ENCODE measurements around the gene HELLS.
"Not testable (repeated sequence)": the region's sequence is repeated elsewhere in the genome, so short reads cannot be mapped to it uniquely, and the experiment has no call there.

HELLS gene

DNA sequence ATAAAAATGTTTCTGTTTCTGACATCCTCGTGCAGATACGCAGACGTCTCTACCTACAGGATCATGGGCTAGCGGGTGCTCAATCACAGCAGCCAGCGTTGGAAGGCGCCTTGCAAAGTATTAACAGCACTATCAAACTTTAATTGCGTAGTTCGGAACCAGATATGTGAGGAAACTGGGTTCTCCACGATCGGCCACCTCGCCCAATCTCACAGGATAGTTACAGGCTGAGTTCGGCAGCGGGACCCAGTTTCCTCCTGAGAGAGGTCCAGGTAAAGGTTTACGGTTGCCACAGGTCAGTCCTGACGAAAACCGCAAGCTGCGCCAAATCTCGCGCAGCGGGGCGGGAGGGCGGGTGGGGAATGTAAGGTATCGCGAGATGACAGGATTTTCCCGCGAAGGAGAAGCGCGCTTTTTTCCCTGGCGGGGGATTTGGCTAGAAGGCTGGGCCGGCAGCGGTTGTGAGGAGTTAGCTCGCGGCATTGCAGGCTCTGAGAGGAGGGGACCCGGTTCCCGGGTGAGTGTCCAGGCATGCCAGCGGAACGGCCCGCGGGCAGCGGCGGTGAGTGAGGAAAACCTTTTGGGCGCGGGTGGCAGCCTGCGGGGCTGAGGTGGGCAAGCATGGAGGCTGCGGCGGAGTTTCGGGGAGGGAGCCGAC lies at the start of gene HELLS:
HELLS (plus strand) TSS at position 398 of the 658 bp plus-strand sequence; CDS start at position 532, 134 bp downstream.
- Mint-ChIP-seq H3K4me3 (peak within 1 kb of the TSS; percentile 98), H3K27me3 (no peaks in the 10 kb centered on the region), H3K4me1 (ENCODE audit: low read depth) (peaks cover 24% of the 10 kb centered on the region), H3K9me3 (ENCODE audit: low read depth) (no peaks in the 10 kb centered on the region), H3K27ac (peak within 1 kb of the TSS; percentile 99), H3K36me3 (peaks cover 5% of the 10 kb centered on the region)

DNA sequence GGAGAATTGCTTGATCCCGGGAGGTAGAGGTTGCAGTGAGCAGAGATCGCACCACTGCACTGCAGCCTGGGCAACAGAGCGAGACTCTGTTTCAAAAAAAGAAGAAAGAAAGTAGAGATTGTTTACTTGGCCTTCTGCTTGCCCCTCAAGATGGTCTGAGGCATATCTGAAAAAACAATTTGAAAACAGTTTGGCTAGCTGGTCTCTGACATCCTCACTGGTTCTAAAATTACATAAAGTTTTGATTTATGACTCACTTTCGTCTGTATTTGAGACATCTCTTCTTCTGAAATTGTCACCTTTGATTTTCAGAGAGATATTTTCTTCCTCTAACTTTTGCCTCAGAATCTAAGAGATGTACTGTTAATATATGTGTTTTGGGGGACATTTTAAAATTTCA lies 49.6 kb upstream of the HELLS start:
- Mint-ChIP-seq H3K4me1 (ENCODE audit: low read depth) (no peaks in the 10 kb centered on the region), H3K36me3 (no peaks in the 10 kb centered on the region), H3K9me3 (ENCODE audit: low read depth) (no peaks in the 10 kb centered on the region), H3K27me3 (no peaks in the 10 kb centered on the region), H3K27ac (no peak overlapping the region), H3K4me3 (no peak overlapping the region)

DNA sequence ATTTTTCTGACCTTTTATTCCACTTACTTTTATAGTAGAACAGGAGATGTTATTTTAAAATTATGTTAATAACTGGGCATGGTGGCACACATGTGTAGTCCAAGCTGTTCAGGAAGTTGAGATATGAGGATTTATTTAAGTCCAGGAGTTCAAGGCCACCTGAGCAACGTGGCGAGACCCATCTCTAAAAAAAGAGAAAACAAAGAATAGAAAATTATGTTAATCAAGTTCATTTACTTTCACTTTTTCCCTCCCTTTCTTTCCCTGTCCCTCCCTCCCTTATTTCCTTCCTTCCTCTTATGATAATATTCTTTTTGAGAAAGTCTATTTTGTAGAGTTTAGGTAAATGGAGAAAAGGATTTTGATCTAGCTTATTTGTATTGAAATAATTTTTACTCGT lies 48.9 kb upstream of the HELLS start:
- Mint-ChIP-seq H3K9me3 (ENCODE audit: low read depth) (no peaks in the 10 kb centered on the region), H3K27me3 (no peaks in the 10 kb centered on the region), H3K27ac (no peak overlapping the region), H3K36me3 (no peaks in the 10 kb centered on the region), H3K4me1 (ENCODE audit: low read depth) (no peaks in the 10 kb centered on the region), H3K4me3 (no peak overlapping the region)

DNA sequence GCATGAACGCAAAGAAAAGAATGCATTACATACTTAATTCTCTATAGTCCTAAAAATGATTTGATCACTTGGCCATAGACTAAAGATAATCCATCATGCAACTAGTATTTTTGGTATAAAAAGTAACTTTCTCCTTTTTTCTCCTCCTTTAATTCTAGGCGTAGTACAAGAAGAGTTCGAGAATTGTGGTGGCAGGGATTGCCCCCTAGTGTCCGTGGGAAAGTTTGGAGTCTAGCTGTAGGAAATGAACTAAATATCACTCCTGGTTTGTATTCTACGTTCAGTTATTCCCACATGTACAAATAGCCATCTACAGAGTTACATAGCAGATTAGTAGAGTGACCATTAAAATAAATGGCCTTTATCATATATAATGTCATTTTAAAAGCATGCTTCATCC lies 45.5 kb upstream of the HELLS start:
- no peak overlapping the region for H3K27ac Mint-ChIP-seq
- no peaks in the 10 kb centered on the region for H3K4me1 Mint-ChIP-seq (ENCODE audit: low read depth)

DNA sequence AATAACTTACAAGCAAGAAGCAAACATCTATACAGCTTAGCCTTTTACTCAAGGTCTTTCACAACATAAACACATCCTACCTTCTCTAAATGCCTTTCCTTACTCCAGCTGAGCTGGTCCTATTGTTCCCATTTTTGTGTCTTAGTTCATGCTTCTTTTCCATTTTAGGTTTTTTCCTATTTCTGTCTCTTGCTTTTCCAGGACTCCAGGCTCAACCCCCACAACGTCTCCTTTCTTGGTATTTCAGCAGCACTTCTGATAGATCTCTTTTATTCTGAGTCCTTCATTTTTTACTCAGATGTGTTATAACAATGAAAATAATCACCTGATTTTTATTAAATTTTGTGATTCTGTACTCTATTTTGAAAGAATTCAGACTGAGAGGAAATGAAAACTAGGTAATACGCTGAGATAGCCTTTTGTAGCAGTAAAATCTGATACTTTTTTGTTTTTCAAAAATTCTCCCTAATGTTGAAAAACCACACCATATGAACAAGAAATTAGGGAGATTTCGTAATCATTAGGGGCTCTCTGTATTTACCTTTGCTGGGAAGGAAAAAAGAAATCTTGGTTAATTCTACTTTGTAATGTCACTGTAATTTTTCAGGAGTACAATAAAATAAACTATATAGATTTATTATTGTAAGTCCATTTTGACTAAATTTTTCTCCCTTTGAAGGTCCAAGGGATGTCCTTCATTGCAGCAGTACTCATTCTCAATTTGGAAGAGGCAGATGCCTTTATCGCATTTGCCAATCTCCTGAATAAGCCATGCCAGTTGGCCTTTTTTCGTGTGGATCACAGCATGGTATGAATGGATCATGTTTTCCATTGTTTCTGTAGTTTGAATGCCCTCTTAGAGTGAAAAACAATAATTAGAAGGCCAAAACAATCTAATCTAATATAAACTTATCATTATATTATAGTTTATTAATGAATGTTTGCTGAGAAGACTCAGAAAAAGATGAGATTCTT lies 24.0 kb upstream of the HELLS start:
- Mint-ChIP-seq H3K9me3 (ENCODE audit: low read depth) (no peaks in the 10 kb centered on the region), H3K36me3 (no peaks in the 10 kb centered on the region), H3K27me3 (peaks cover 10% of the 10 kb centered on the region), H3K27ac (no peak overlapping the region), H3K4me3 (no peak overlapping the region), H3K4me1 (ENCODE audit: low read depth) (no peaks in the 10 kb centered on the region)

More for the DNA sequence above, 45.5 kb upstream of the HELLS start:
- Mint-ChIP-seq H3K9me3 (ENCODE audit: low read depth) (no peaks in the 10 kb centered on the region), H3K36me3 (no peaks in the 10 kb centered on the region), H3K4me3 (no peak overlapping the region), H3K27me3 (no peaks in the 10 kb centered on the region)

DNA sequence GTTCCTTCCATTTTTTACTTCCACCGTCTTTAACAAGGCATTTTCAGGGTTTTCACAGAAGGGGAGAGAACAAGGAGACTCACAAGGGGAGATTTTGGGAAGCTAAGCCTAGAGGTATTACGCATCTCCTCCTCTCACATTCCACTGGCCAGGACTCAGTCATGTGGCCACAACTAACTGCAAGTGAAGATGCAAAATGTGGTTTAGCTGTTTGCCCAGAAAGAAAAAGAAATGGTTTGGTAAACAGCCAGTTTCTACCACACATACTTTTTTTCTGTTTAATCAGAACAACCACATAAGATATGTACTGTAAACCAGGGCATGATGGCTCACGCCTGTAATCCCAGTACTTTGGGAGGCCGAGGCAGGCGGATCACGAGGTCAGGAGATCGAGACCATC lies 21.4 kb upstream of the HELLS start:
- H3K9me3 Mint-ChIP-seq (ENCODE audit: low read depth) = no peaks in the 10 kb centered on the region
- no peaks in the 10 kb centered on the region for H3K4me1 Mint-ChIP-seq (ENCODE audit: low read depth)
- no peak overlapping the region for H3K4me3 Mint-ChIP-seq
- H3K27ac Mint-ChIP-seq = no peak overlapping the region
- peaks cover 11% of the 10 kb centered on the region for H3K27me3 Mint-ChIP-seq
- H3K36me3 Mint-ChIP-seq = no peaks in the 10 kb centered on the region

DNA sequence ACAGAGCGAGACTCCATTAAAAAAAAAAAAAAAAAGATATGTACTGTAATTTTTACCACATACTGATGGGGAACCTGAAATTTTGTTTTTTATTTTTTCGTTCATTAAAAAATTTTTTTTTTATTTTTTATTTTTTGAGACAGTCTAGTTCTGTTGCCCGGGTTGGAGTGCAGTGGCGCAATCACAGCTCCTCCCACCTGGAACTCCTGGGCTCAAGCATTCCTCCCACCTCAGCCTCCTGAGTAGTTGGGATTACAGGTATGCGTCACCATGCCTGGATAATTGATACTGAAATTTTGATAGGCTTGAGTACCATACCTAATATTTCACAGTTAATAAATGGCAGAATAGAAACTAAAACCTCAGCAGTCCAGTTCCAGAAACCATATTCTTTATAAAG lies 20.9 kb upstream of the HELLS start:
- H3K36me3 Mint-ChIP-seq = no peaks in the 10 kb centered on the region
- H3K4me1 Mint-ChIP-seq (ENCODE audit: low read depth) = no peaks in the 10 kb centered on the region
- no peaks in the 10 kb centered on the region for H3K9me3 Mint-ChIP-seq (ENCODE audit: low read depth)
- H3K4me3 Mint-ChIP-seq = no peak overlapping the region
- no peak overlapping the region for H3K27ac Mint-ChIP-seq
- peaks cover 10% of the 10 kb centered on the region for H3K27me3 Mint-ChIP-seq

DNA sequence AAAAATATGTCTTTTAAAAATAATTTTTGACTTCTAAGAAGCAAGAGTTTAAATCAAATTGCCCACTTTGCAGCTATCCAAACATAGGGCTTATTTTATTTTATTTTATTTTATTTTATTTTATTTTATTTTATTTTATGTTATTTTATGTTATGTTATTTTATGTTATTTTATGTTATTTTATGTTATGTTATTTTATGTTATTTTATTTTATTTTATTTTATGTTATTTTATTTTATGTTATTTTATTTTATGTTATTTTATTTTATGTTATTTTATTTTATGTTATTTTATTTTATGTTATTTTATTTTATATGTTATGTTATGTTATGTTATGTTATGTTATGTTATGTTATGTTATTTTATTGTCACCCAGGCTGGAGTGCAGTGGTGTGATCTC lies 14.0 kb upstream of the HELLS start:
- H3K36me3 Mint-ChIP-seq; H3K4me3 Mint-ChIP-seq; H3K27me3 Mint-ChIP-seq; H3K9me3 Mint-ChIP-seq (ENCODE audit: low read depth); H3K27ac Mint-ChIP-seq; H3K4me1 Mint-ChIP-seq (ENCODE audit: low read depth): not testable (repeated sequence)

DNA sequence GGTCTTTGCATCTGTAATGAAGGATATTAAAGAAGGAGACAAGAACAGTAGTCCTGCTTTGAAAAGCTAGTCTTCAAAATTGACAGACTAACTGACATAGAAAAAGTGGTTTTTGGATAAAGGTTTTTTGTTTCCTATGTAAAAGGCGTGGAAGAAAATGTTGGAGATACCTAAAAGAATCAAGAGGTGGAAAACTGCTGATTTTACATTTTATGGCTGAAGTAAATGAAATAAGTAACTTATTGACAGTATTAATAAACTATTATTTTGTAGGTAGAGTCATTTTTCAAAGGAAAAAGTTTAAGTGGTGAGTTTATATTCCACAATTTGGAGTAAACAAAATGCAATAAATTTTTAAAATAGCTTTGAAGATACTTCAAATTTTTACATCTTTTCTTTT lies 12.6 kb upstream of the HELLS start:
- Mint-ChIP-seq H3K4me1 (ENCODE audit: low read depth) (no peaks in the 10 kb centered on the region), H3K27ac (no peak overlapping the region), H3K27me3 (peaks cover 7% of the 10 kb centered on the region), H3K4me3 (no peak overlapping the region), H3K36me3 (no peaks in the 10 kb centered on the region), H3K9me3 (ENCODE audit: low read depth) (no peaks in the 10 kb centered on the region)

DNA sequence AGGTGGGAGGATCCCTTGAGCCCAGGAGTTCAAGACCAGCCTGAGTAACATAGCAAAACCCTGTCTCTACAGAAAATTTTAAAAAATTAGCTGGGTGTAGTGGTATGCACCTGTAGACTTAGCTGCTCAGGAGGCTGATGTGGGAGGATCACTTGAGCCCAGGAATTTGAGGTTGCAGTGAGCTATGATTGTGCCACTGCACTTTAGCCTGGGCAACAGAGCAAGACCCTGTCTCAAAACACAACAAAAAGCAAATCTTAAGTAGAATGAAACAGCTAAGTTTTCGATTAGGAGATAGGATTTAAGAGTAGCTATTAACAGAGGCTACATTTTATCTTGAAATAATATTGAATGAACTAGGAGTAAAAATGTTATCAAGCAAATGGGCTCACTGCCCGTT lies 3.3 kb upstream of the HELLS start:
- H3K4me3 Mint-ChIP-seq; H3K27me3 Mint-ChIP-seq; H3K9me3 Mint-ChIP-seq (ENCODE audit: low read depth); H3K27ac Mint-ChIP-seq; H3K36me3 Mint-ChIP-seq: not testable (repeated sequence)
- peaks cover 19% of the 10 kb centered on the region for H3K4me1 Mint-ChIP-seq (ENCODE audit: low read depth)

DNA sequence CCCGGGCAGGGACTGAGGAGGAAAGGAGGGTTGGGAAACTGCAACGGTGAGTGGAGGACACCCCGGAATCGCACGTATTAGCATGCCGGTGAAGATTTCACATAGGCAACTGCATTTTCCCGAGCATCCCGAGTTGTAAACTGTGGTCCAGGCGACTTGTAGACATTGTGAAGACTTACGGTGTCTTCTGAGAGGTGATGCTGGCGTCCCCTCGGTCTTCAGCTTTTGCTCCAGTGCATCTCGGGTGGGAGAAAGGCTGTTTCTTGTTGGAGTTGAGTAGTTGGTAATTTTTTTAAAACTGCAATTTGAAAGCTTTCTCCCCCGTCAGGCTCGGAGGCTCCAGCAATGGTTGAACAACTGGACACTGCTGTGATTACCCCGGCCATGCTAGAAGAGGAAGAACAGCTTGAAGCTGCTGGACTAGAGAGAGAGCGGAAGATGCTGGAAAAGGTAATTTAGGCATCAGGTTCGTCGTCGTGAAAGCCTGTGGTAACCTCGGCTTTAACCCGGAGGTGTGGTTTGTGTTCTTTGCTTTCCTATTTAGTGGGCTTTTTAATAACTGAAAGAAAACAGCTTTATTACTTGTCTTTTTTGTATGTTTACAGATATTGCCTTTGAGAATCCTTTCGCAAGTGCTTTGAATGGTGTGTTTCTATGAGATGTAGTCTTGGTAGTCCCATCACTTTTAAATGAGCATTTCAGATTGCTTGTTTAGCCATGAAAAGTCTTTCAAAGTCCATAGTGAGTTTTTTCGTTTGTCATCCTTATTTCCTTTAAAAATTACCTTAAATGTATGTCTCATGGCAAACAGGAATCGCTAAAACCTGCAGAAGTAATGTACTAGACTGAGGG lies 687 bp downstream of the HELLS start:
- H3K27me3 Mint-ChIP-seq = no peaks in the 10 kb centered on the region
- peak overlapping the region; percentile 99 for H3K27ac Mint-ChIP-seq
- peaks cover 5% of the 10 kb centered on the region for H3K36me3 Mint-ChIP-seq
- peaks cover 24% of the 10 kb centered on the region for H3K4me1 Mint-ChIP-seq (ENCODE audit: low read depth)
- H3K4me3 Mint-ChIP-seq = peak overlapping the region; percentile 98
- no peaks in the 10 kb centered on the region for H3K9me3 Mint-ChIP-seq (ENCODE audit: low read depth)

DNA sequence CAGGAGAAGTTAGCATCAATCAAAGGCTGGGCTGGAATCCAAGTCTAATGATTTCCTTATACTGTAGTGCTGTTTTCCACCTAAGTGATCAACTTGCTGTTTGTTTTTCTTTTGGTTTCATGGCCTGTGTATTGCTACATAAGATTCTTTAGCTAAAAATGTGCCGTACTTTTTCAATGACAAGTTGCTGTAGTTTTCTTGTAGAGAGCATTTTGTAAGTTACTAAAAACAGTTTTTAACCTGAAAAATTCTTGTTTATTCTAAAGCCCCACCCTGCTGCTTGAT lies 1.3 kb downstream of the HELLS start:
- Mint-ChIP-seq H3K36me3 (peaks cover 5% of the 10 kb centered on the region), H3K27ac (peak overlapping the region; percentile 99), H3K4me3 (peak overlapping the region; percentile 98), H3K27me3 (no peaks in the 10 kb centered on the region), H3K4me1 (ENCODE audit: low read depth) (peaks cover 24% of the 10 kb centered on the region), H3K9me3 (ENCODE audit: low read depth) (no peaks in the 10 kb centered on the region)

DNA sequence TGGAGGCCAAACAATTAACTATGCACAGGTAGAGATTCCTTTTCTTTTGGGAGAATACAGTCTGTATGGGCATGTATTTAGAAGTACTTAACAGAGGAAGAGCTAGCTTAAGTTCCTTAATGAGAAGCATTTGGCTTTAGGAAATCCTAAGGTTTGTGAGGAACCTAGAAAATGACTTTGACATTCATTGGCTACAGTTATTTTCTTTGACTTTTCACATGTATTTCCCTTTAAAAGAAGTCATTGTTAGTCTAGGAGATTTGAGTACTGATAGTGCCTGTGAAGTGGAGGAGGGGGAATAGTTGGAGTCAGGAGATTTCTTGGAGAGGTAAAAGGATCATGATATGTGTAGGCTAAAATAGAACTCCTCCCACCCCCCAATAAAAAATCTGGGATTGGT lies 3.6 kb downstream of the HELLS start:
- Mint-ChIP-seq H3K27me3 (no peaks in the 10 kb centered on the region), H3K9me3 (ENCODE audit: low read depth) (no peaks in the 10 kb centered on the region), H3K27ac (no peak overlapping the region), H3K36me3 (peaks cover 5% of the 10 kb centered on the region), H3K4me1 (ENCODE audit: low read depth) (peaks cover 24% of the 10 kb centered on the region), H3K4me3 (no peak overlapping the region)

DNA sequence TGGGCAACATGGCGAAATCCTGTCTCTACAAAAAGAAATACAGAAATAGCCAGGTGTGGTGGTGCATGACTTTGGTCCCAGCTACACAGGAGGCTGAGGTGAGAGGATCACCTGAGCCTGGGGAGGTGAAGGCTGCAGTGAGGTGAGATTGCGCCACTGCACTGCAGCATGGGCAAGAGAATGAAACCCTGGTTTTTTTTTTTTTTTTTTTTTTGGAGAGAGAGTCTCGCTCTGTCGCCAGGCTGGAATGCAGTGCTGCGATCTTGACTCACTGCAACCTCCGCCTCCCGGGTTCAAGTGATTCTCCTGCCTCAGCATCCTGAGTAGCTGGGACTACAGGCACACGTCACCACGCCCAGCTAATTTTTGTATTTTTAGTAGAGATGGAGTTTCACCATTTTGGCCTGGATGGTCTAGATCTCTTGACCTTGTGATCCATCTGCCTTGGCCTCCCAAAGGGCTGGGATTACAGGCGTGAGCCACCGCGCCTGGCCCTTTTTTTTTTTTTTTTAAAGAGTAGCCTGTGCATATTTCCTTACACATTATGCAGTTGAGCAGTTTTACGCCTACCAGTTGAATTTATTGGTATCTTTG lies 22.2 kb downstream of the HELLS start:
- H3K4me1 Mint-ChIP-seq (ENCODE audit: low read depth); H3K9me3 Mint-ChIP-seq (ENCODE audit: low read depth); H3K4me3 Mint-ChIP-seq; H3K27me3 Mint-ChIP-seq; H3K27ac Mint-ChIP-seq: not testable (repeated sequence)
- peaks cover 23% of the 10 kb centered on the region for H3K36me3 Mint-ChIP-seq

DNA sequence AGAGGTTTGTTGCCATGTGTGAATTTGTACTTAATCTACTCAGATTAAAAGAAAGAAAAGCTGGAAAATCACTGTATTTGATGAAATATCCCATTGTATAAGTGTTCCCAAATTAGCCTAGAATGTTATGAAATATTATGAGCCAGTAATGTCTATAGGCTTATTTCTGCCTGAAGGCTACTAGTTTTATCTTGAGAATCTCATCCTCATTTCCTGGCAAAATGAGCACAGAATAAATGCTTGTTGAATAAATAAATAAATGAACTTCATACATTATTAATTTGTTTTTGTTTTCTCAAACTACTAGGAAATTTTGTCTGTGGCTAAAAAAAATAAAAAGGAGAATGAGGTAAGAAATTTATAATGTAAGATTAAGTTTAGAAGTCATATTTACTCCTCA lies 25.5 kb downstream of the HELLS start:
- H3K4me3 Mint-ChIP-seq = no peak overlapping the region
- H3K4me1 Mint-ChIP-seq (ENCODE audit: low read depth) = no peaks in the 10 kb centered on the region
- H3K9me3 Mint-ChIP-seq (ENCODE audit: low read depth) = no peaks in the 10 kb centered on the region
- H3K27me3 Mint-ChIP-seq = no peaks in the 10 kb centered on the region
- H3K36me3 Mint-ChIP-seq = peaks cover 26% of the 10 kb centered on the region
- H3K27ac Mint-ChIP-seq = no peak overlapping the region

Data from activated naive CD8-positive, alpha-beta T cell (primary cell).